Astrocyte (in vitro differentiated cells and primary cell): ENCODE data around the gene NDUFB7. TPM values are rescaled to one million over a fixed set of nuclear protein-coding genes. Genes with fewer than 3 reads are reported as not detected.

ENCODE experiments used
- DNase-seq: peaks from one replicate; pipeline ENCODE4 v3.0.0-alpha.2; 2010; ENCODE audit warnings: low read depth
- FAIRE-seq: peaks from 2 replicates; lab custom pipeline; 2011; peaks lifted over from hg19 to GRCh38; lab: Jason Lieb, UNC
- H2AFZ ChIP-seq: 2 replicates; pipeline ENCODE4 v1.6.0; 2012; ENCODE audit warnings: low read depth, low read length, inconsistent platforms
- H3K27ac ChIP-seq: 2 replicates; pipeline ENCODE4 v1.5.1; 2011; ENCODE audit warnings: low read depth, low read length, inconsistent platforms
- H3K27me3 ChIP-seq: 2 replicates; pipeline ENCODE4 v1.6.0; 2011; ENCODE audit warnings: low read length, inconsistent platforms; ENCODE audit not compliant: insufficient read depth
- H3K36me3 ChIP-seq: 2 replicates; pipeline ENCODE4 v1.5.1; 2011; ENCODE audit warnings: low read length, inconsistent platforms; ENCODE audit not compliant: insufficient read depth
- H3K4me1 ChIP-seq: 2 replicates; pipeline ENCODE4 v1.5.1; 2011; ENCODE audit warnings: low read length, inconsistent platforms; ENCODE audit not compliant: insufficient read depth
- H3K4me2 ChIP-seq: 2 replicates; pipeline ENCODE4 v1.6.0; 2012; ENCODE audit warnings: low read length, inconsistent platforms
- H3K4me3 ChIP-seq: 2 replicates; pipeline ENCODE4 v1.5.1; 2011; ENCODE audit warnings: low read depth, mild to moderate bottlenecking, low read length, inconsistent platforms; ENCODE audit not compliant: insufficient read depth
- H3K79me2 ChIP-seq: 2 replicates; pipeline ENCODE4 v1.6.0; 2012; ENCODE audit warnings: mild to moderate bottlenecking, low read length, inconsistent platforms; ENCODE audit not compliant: insufficient read depth
- H3K9ac ChIP-seq: 2 replicates; pipeline ENCODE4 v1.6.0; 2012; ENCODE audit warnings: mild to moderate bottlenecking, low read length, inconsistent platforms
- H3K9me3 ChIP-seq: 2 replicates; pipeline ENCODE4 v1.5.1; 2012; ENCODE audit warnings: low read depth, mild to moderate bottlenecking, low read length, inconsistent platforms; ENCODE audit not compliant: insufficient read depth
- H4K20me1 ChIP-seq: 2 replicates; pipeline ENCODE4 v1.6.0; 2012; ENCODE audit warnings: low read length, inconsistent platforms; ENCODE audit not compliant: insufficient read depth
- H3K27ac Mint-ChIP-seq: one replicate; pipeline ENCODE4 v1.8.0; 2021; ENCODE audit warnings: mild to moderate bottlenecking, mixed read lengths; ENCODE audit not compliant: unreplicated experiment
- H3K27me3 Mint-ChIP-seq: one replicate; pipeline ENCODE4 v1.8.0; 2021; ENCODE audit warnings: low read depth, mixed read lengths; ENCODE audit not compliant: unreplicated experiment
- H3K36me3 Mint-ChIP-seq: one replicate; pipeline ENCODE4 v1.8.0; 2021; ENCODE audit warnings: low read depth, mixed read lengths; ENCODE audit not compliant: unreplicated experiment
- H3K4me1 Mint-ChIP-seq: one replicate; pipeline ENCODE4 v1.8.0; 2021; ENCODE audit warnings: low read depth, mixed read lengths; ENCODE audit not compliant: unreplicated experiment
- H3K4me3 Mint-ChIP-seq: one replicate; pipeline ENCODE4 v1.8.0; 2021; ENCODE audit warnings: mild to moderate bottlenecking, moderate library complexity, mixed read lengths; ENCODE audit not compliant: unreplicated experiment
- H3K9me3 Mint-ChIP-seq: one replicate; pipeline ENCODE4 v1.8.0; 2021; ENCODE audit warnings: mild to moderate bottlenecking, mixed read lengths; ENCODE audit not compliant: unreplicated experiment
- EZH2 ChIP-seq: IDR thresholded peaks from 2 replicates; pipeline ENCODE4 v1.6.1; 2012; ENCODE audit warnings: mild to moderate bottlenecking, low read length, inconsistent platforms; ENCODE audit not compliant: insufficient read depth
- microRNA-seq: library from miRNA; unstranded; fragments of <30 nt; microRNA quantifications from one replicate; pipeline ENCODE4 v1.2.0, GENCODE V29; 2020
- total RNA-seq: library from RNA; stranded (reverse); gene quantifications from 2 replicates; pipeline ENCODE4 v1.2.1, GENCODE V29; 2021
- TF ChIP-seq, protein P1 (sequence below): IDR thresholded peaks from 2 replicates; pipeline ENCODE4 v1.5.1; 2011; ENCODE audit warnings: low read depth, mild to moderate bottlenecking, inconsistent platforms, low read length, moderate library complexity; ENCODE audit not compliant: insufficient read depth

The NDUFB7 gene
- total RNA-seq, 1 donor from 2014 or later: 161 TPM

DNA sequence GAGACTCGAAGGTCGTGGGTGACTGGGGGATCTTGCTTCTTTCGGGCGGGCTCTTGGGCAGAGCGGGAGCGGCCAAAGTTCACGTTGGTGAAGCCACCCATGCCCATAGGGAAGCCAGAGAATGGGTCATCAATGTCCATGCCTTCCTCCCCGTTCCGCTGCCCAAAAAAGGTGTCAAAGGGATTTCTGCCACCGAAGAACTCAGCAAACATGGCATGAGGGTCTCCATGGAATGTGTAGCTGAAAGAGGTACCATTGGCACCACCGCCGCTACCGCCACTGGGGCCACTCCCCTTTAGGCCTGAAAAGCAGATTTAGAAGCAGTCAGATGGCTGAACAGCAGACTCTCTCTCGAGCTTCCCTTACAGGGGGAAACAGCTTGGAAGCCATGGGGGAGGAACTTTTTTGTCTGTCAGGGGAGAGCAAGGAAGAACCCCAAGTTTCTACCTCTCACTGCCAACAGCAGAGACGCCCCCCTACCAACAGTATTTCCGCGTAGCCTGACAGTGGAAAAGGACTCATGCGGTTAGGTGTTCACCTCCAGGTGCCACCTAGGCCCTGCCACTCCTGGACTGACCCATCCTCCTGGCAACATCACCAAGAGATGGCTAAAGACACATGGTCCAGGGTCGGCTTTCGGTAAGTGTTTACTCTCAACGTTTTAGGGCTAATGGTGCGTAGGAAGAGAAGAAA lies 55.0 kb downstream of the NDUFB7 start:
- Histone ChIP-seq H3K9me3 (no peaks in the 10 kb centered on the region), H3K79me2 (peaks cover 42% of the 10 kb centered on the region), H3K27me3 (no peaks in the 10 kb centered on the region), H2AFZ (no peak overlapping the region), H3K9ac (peak overlapping the region; percentile 96), H3K4me2 (peak overlapping the region; percentile 96), H4K20me1 (peaks cover 39% of the 10 kb centered on the region), H3K4me1 (peaks cover 31% of the 10 kb centered on the region), H3K27ac (peak overlapping the region; percentile 89), H3K4me3 (peak overlapping the region; percentile 91), H3K36me3 (peaks cover 24% of the 10 kb centered on the region)
- no peaks in the 10 kb centered on the region for H3K27me3 Mint-ChIP-seq
- DNase-seq: no peak
- TF ChIP-seq EZH2: no peak
- TF ChIP-seq, protein P1, sequence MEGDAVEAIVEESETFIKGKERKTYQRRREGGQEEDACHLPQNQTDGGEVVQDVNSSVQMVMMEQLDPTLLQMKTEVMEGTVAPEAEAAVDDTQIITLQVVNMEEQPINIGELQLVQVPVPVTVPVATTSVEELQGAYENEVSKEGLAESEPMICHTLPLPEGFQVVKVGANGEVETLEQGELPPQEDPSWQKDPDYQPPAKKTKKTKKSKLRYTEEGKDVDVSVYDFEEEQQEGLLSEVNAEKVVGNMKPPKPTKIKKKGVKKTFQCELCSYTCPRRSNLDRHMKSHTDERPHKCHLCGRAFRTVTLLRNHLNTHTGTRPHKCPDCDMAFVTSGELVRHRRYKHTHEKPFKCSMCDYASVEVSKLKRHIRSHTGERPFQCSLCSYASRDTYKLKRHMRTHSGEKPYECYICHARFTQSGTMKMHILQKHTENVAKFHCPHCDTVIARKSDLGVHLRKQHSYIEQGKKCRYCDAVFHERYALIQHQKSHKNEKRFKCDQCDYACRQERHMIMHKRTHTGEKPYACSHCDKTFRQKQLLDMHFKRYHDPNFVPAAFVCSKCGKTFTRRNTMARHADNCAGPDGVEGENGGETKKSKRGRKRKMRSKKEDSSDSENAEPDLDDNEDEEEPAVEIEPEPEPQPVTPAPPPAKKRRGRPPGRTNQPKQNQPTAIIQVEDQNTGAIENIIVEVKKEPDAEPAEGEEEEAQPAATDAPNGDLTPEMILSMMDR: no peak
- peaks cover 1% of the 10 kb centered on the region for H3K9me3 Mint-ChIP-seq
- peak overlapping the region; percentile 89 for H3K4me3 Mint-ChIP-seq
- peaks cover 32% of the 10 kb centered on the region for H3K4me1 Mint-ChIP-seq
- FAIRE-seq: no peak
- peaks cover 23% of the 10 kb centered on the region for H3K36me3 Mint-ChIP-seq
- peak overlapping the region; percentile 85 for H3K27ac Mint-ChIP-seq

Small RNA genes lying within 50 kb of the gene (microRNA-seq; reads per million reads assigned to microRNA genes)
- gene MIR639: not detected

Other genes starting within 250 kb of the NDUFB7 start
- 8.2 and 9.2 TPM in 2 replicates for gene ADGRE5, start 190.6 kb downstream of the NDUFB7 start, total RNA-seq
- gene DDX39A, start 152.7 kb downstream of the NDUFB7 start, total RNA-seq: 44.2 and 54.9 TPM in 2 replicates
- 59.2 and 68.3 TPM in 2 replicates for gene PKN1, start 138.8 kb downstream of the NDUFB7 start, total RNA-seq
- 0.41 and 0.91 TPM in 2 replicates for gene PTGER1, start 96.7 kb downstream of the NDUFB7 start, total RNA-seq
- gene GIPC1, start 75.9 kb downstream of the NDUFB7 start, total RNA-seq: 145 and 169 TPM in 2 replicates
- gene DNAJB1, start 53.7 kb downstream of the NDUFB7 start, total RNA-seq: 100 and 105 TPM in 2 replicates
- gene TECR, start 42.5 kb downstream of the NDUFB7 start, total RNA-seq: 106 and 110 TPM in 2 replicates
- gene CLEC17A, start 11.0 kb upstream of the NDUFB7 start, total RNA-seq: 0.09 TPM in 1 of 2 replicates, not detected in the other
- not detected in 2 replicates for gene ADGRE3, start 102.8 kb upstream of the NDUFB7 start, total RNA-seq
- 10.4 and 13.5 TPM in 2 replicates for gene ZNF333, start 118.0 kb upstream of the NDUFB7 start, total RNA-seq
- 0.12 and 0.34 TPM in 2 replicates for gene ADGRE2, start 206.5 kb upstream of the NDUFB7 start, total RNA-seq